ENCODE data around the gene ANP32A.

GRCh38 chr15:68842958-68843357 is 22.3 kb upstream of the ANP32A start:
- no peak for TF ChIP-seq CTCF (IDR thresholded peaks at IDR 0.05)
- TF ChIP-seq POLR2A (IDR thresholded peaks at IDR 0.05) = no peak

Measured in testis (tissue), 2 donors.